HEK293 (cell line): ENCODE data around the gene LDB2.

Experiments used
- CTCF ChIA-PET: fragments of 350-600 bp; formaldehyde crosslinking; extraction: SDS; loops from one replicate; lab custom pipeline; 2021; ENCODE audit warnings: antibody characterized with exemption; lab: Yijun Ruan, JAX
- POLR2A ChIA-PET: fragments of 300-600 bp; formaldehyde crosslinking; extraction: SDS; loops from one replicate; lab custom pipeline; 2020; ENCODE audit warnings: antibody characterized with exemption, inconsistent platforms; lab: Yijun Ruan, JAX
- H3K27ac ChIP-seq: fragments of 200-500 bp; sonication (Bioruptor generic); 2 replicates; pipeline ENCODE4 v1.5.1; 2014; ENCODE audit warnings: low read depth, low read length, control low read depth, inconsistent platforms; ENCODE audit errors: extremely low read depth
- H3K36me3 ChIP-seq, 2 experiments: fragments of 200-500 bp in 1 of 2; sonication (Bioruptor generic) in 1 of 2; 1 replicate in 1 of 2; 2 replicates in 1 of 2; pipeline ENCODE4 v1.5.1; 2014 to 2017; ENCODE audit warnings: inconsistent platforms in 2 of 2, low read length in 2 of 2; ENCODE audit not compliant: control insufficient read depth in 2 of 2, insufficient read depth in 1 of 2
- H3K4me1 ChIP-seq: fragments of 200-500 bp; sonication (Bioruptor generic); 2 replicates; pipeline ENCODE4 v1.5.1; 2014; ENCODE audit warnings: mild to moderate bottlenecking, low read length, inconsistent platforms; ENCODE audit not compliant: control insufficient read depth, insufficient read depth
- H3K4me3 ChIP-seq: 2 replicates; pipeline ENCODE4 v1.5.1; 2011; ENCODE audit warnings: low read depth, mild to moderate bottlenecking, control low read depth, low read length, moderate library complexity
- H3K9me3 ChIP-seq: fragments of 200-500 bp; sonication (Bioruptor generic); 2 replicates; pipeline ENCODE4 v1.5.1; 2014; ENCODE audit warnings: low read depth, low read length, inconsistent platforms; ENCODE audit not compliant: control insufficient read depth, insufficient read depth
- FEZF1 ChIP-seq: fragments of 450-650 bp; formaldehyde crosslinking; IDR thresholded peaks from 2 replicates; pipeline ENCODE4 v1.5.1; 2016; ENCODE audit warnings: missing biosample characterization, missing genetic modification characterization
- GLIS1 ChIP-seq: fragments of 450-650 bp; formaldehyde crosslinking; IDR thresholded peaks from 2 replicates; pipeline ENCODE4 v1.5.1; 2016; ENCODE audit warnings: missing biosample characterization, missing genetic modification characterization
- GLIS2 ChIP-seq: fragments of 450-650 bp; formaldehyde crosslinking; IDR thresholded peaks from 2 replicates; pipeline ENCODE4 v1.5.1; 2016; ENCODE audit warnings: missing biosample characterization, missing genetic modification characterization
- HOXD13 ChIP-seq: sonication (generic); formaldehyde crosslinking; IDR thresholded peaks from 2 replicates; pipeline ENCODE4 v1.8.0; 2022; ENCODE audit warnings: missing genetic modification reagents, borderline replicate concordance
- KLF7 ChIP-seq: fragments of 450-650 bp; formaldehyde crosslinking; IDR thresholded peaks from 2 replicates; pipeline ENCODE4 v1.5.1; 2016; ENCODE audit warnings: missing biosample characterization, missing genetic modification characterization, borderline replicate concordance
- PRDM1 ChIP-seq: fragments of 450-650 bp; formaldehyde crosslinking; IDR thresholded peaks from 2 replicates; pipeline ENCODE4; 2016; ENCODE audit warnings: missing biosample characterization, missing genetic modification characterization
- RBAK ChIP-seq: fragments of 450-650 bp; formaldehyde crosslinking; IDR thresholded peaks from 2 replicates; pipeline ENCODE4 v1.5.1; 2016; ENCODE audit warnings: missing biosample characterization, missing genetic modification characterization
- ZEB2 ChIP-seq: fragments of 450-650 bp; formaldehyde crosslinking; IDR thresholded peaks from 2 replicates; pipeline ENCODE4 v1.5.1; 2016; ENCODE audit warnings: missing biosample characterization, missing genetic modification characterization
- ZFP41 ChIP-seq: fragments of 450-650 bp; formaldehyde crosslinking; IDR thresholded peaks from 2 replicates; pipeline ENCODE4 v1.5.1; 2016; ENCODE audit warnings: missing biosample characterization, missing genetic modification characterization, borderline replicate concordance
- ZNF157 ChIP-seq: fragments of 450-650 bp; formaldehyde crosslinking; IDR thresholded peaks from 2 replicates; pipeline ENCODE4 v1.5.1; 2016; ENCODE audit warnings: missing biosample characterization, missing genetic modification characterization
- ZNF292 ChIP-seq: fragments of 450-650 bp; formaldehyde crosslinking; IDR thresholded peaks from 2 replicates; pipeline ENCODE4 v1.5.1; 2016; ENCODE audit warnings: low read depth, missing biosample characterization, missing genetic modification characterization, borderline replicate concordance
- ZNF354C ChIP-seq: fragments of 450-650 bp; formaldehyde crosslinking; IDR thresholded peaks from 2 replicates; pipeline ENCODE4 v1.5.1; 2016; ENCODE audit warnings: missing biosample characterization, missing genetic modification characterization, low read depth, borderline replicate concordance
- ZNF366 ChIP-seq: fragments of 450-650 bp; formaldehyde crosslinking; conservative IDR thresholded peaks from 2 replicates; pipeline ENCODE4 v1.5.1; 2016; ENCODE audit warnings: missing biosample characterization, missing genetic modification characterization
- ZNF433 ChIP-seq: fragments of 450-650 bp; formaldehyde crosslinking; IDR thresholded peaks from 2 replicates; pipeline ENCODE4 v1.5.1; 2016; ENCODE audit warnings: missing biosample characterization, missing genetic modification characterization, low read depth
- ZNF473 ChIP-seq: fragments of 450-650 bp; formaldehyde crosslinking; IDR thresholded peaks from 2 replicates; pipeline ENCODE4 v1.5.1; 2017; ENCODE audit warnings: missing biosample characterization, missing genetic modification characterization
- ZNF548 ChIP-seq: fragments of 450-650 bp; formaldehyde crosslinking; IDR thresholded peaks from 2 replicates; pipeline ENCODE4 v1.5.1; 2016; ENCODE audit warnings: missing biosample characterization, missing genetic modification characterization
- ZNF558 ChIP-seq: fragments of 450-650 bp; formaldehyde crosslinking; IDR thresholded peaks from 2 replicates; pipeline ENCODE4 v1.5.1; 2016; ENCODE audit warnings: missing biosample characterization, missing genetic modification characterization
- ZNF791 ChIP-seq: fragments of 450-650 bp; formaldehyde crosslinking; IDR thresholded peaks from 2 replicates; pipeline ENCODE4 v1.5.1; 2016; ENCODE audit warnings: missing biosample characterization, missing genetic modification characterization
- ZNF792 ChIP-seq: fragments of 450-650 bp; formaldehyde crosslinking; IDR thresholded peaks from 2 replicates; pipeline ENCODE4 v1.5.1; 2016; ENCODE audit warnings: missing biosample characterization, missing genetic modification characterization
- ZNF837 ChIP-seq: fragments of 450-650 bp; formaldehyde crosslinking; IDR thresholded peaks from 2 replicates; pipeline ENCODE4 v1.5.1; 2016; ENCODE audit warnings: missing biosample characterization, missing genetic modification characterization
- TF ChIP-seq, protein P1 (sequence below): fragments of 450-650 bp; formaldehyde crosslinking; IDR thresholded peaks from 2 replicates; pipeline ENCODE4 v1.5.1; 2017; ENCODE audit warnings: missing biosample characterization, mild to moderate bottlenecking, missing genetic modification characterization, moderate library complexity
- TF ChIP-seq, protein P2 (sequence below): fragments of 450-650 bp; formaldehyde crosslinking; conservative IDR thresholded peaks from 2 replicates; pipeline ENCODE4 v1.5.1; 2016; ENCODE audit warnings: low read depth, missing biosample characterization, missing genetic modification characterization
- TF ChIP-seq, protein P3 (sequence below): fragments of 450-650 bp; formaldehyde crosslinking; IDR thresholded peaks from 2 replicates; pipeline ENCODE4 v1.5.0; 2017; ENCODE audit warnings: missing biosample characterization, missing genetic modification characterization, borderline replicate concordance
- TF ChIP-seq, protein P4 (sequence below): fragments of 450-650 bp; formaldehyde crosslinking; IDR thresholded peaks from 2 replicates; pipeline ENCODE4 v1.5.1; 2016; ENCODE audit warnings: missing biosample characterization, missing genetic modification characterization
- TF ChIP-seq, protein P5 (sequence below): fragments of 450-650 bp; formaldehyde crosslinking; IDR thresholded peaks from 2 replicates; pipeline ENCODE4 v1.5.1; 2017; ENCODE audit warnings: missing biosample characterization, missing genetic modification characterization
- TF ChIP-seq, protein P6 (sequence below): fragments of 450-650 bp; formaldehyde crosslinking; IDR thresholded peaks from 2 replicates; pipeline ENCODE4 v1.5.1; 2016; ENCODE audit warnings: missing biosample characterization, missing genetic modification characterization

LDB2 gene

DNA sequence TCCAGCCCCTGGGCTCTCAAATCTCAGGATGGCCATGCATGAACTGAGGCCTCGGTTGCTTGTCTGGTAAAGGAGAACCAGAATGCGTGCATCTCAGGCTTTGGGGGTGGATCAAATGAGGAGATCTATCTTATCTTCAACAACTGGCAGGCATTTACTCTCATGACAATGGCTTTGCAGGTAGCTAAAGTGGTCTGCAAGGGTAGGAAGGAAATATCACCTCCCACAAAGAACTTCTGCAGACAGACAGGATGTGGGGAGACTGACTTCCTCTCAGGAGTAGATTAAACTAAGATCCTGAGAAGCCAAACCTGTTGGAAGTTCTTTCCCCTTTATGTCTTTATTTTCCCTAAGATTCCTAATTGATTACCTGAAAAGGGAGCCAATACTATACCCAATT, 7.8 kb downstream of the LDB2 start:
- POLR2A ChIA-PET = no interaction called here
- no peak for TF ChIP-seq ZNF366
- TF ChIP-seq KLF7 (tag by site-specific recombination) = no peak
- no peak for TF ChIP-seq ZNF157
- TF ChIP-seq ZFP41 (tag by site-specific recombination) = no peak
- TF ChIP-seq FEZF1 = no peak
- TF ChIP-seq ZNF548 = no peak
- no peak for TF ChIP-seq ZNF558 (tag by site-specific recombination)
- TF ChIP-seq ZNF473 (tag by site-specific recombination) = no peak
- TF ChIP-seq ZNF354C (tag by site-specific recombination) = no peak
- Histone ChIP-seq H3K4me1 (no peaks in the 10 kb centered on the region), H3K9me3 (no peaks in the 10 kb centered on the region), H3K36me3 (no peaks in the 10 kb centered on the region), H3K27ac (no peak overlapping the region), H3K4me3 (no peak overlapping the region)
- CTCF ChIA-PET = no interaction called here

DNA sequence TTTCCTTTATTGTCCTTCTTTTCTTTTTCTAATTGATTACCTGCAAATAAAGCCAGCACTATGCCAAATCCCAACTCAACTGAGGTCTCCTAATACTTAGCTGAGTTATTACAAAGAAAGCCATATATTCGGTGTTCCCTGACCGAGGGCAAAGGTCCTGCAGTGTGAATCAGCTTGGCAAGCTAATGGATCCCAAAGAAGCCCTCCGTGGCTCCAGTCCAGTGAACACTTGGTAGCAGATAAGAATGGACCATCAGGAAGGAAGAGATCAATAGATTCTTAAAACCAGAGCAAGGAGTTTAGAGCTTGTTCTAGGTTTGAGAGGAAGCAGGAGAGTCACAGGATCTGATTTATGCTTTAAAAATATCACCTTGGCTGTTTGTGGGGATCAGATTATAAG, 8.5 kb downstream of the LDB2 start:
- Histone ChIP-seq H3K4me1 (no peaks in the 10 kb centered on the region), H3K9me3 (no peaks in the 10 kb centered on the region), H3K36me3 (no peaks in the 10 kb centered on the region), H3K27ac (no peak overlapping the region), H3K4me3 (no peak overlapping the region)
- ChIA-PET CTCF (no interaction called here), POLR2A (no interaction called here)
- TF ChIP-seq ZNF837 (tag by site-specific recombination) = no peak
- no peak for TF ChIP-seq ZNF791 (tag by site-specific recombination)
- TF ChIP-seq, protein P1, sequence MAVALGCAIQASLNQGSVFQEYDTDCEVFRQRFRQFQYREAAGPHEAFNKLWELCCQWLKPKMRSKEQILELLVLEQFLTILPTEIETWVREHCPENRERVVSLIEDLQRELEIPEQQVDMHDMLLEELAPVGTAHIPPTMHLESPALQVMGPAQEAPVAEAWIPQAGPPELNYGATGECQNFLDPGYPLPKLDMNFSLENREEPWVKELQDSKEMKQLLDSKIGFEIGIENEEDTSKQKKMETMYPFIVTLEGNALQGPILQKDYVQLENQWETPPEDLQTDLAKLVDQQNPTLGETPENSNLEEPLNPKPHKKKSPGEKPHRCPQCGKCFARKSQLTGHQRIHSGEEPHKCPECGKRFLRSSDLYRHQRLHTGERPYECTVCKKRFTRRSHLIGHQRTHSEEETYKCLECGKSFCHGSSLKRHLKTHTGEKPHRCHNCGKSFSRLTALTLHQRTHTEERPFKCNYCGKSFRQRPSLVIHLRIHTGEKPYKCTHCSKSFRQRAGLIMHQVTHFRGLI (tag by site-specific recombination) = no peak
- no peak for TF ChIP-seq ZNF157
- TF ChIP-seq, protein P2, sequence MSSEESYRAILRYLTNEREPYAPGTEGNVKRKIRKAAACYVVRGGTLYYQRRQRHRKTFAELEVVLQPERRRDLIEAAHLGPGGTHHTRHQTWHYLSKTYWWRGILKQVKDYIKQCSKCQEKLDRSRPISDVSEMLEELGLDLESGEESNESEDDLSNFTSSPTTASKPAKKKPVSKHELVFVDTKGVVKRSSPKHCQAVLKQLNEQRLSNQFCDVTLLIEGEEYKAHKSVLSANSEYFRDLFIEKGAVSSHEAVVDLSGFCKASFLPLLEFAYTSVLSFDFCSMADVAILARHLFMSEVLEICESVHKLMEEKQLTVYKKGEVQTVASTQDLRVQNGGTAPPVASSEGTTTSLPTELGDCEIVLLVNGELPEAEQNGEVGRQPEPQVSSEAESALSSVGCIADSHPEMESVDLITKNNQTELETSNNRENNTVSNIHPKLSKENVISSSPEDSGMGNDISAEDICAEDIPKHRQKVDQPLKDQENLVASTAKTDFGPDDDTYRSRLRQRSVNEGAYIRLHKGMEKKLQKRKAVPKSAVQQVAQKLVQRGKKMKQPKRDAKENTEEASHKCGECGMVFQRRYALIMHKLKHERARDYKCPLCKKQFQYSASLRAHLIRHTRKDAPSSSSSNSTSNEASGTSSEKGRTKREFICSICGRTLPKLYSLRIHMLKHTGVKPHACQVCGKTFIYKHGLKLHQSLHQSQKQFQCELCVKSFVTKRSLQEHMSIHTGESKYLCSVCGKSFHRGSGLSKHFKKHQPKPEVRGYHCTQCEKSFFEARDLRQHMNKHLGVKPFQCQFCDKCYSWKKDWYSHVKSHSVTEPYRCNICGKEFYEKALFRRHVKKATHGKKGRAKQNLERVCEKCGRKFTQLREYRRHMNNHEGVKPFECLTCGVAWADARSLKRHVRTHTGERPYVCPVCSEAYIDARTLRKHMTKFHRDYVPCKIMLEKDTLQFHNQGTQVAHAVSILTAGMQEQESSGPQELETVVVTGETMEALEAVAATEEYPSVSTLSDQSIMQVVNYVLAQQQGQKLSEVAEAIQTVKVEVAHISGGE (tag by site-specific recombination) = no peak
- TF ChIP-seq RBAK (tag by site-specific recombination) = no peak
- no peak for TF ChIP-seq GLIS2 (tag by site-specific recombination)
- TF ChIP-seq, protein P3, sequence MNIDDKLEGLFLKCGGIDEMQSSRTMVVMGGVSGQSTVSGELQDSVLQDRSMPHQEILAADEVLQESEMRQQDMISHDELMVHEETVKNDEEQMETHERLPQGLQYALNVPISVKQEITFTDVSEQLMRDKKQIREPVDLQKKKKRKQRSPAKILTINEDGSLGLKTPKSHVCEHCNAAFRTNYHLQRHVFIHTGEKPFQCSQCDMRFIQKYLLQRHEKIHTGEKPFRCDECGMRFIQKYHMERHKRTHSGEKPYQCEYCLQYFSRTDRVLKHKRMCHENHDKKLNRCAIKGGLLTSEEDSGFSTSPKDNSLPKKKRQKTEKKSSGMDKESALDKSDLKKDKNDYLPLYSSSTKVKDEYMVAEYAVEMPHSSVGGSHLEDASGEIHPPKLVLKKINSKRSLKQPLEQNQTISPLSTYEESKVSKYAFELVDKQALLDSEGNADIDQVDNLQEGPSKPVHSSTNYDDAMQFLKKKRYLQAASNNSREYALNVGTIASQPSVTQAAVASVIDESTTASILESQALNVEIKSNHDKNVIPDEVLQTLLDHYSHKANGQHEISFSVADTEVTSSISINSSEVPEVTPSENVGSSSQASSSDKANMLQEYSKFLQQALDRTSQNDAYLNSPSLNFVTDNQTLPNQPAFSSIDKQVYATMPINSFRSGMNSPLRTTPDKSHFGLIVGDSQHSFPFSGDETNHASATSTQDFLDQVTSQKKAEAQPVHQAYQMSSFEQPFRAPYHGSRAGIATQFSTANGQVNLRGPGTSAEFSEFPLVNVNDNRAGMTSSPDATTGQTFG (tag by site-specific recombination) = no peak
- no peak for TF ChIP-seq PRDM1 (tag by site-specific recombination)
- no peak for TF ChIP-seq ZNF433 (tag by site-specific recombination)
- TF ChIP-seq, protein P4, sequence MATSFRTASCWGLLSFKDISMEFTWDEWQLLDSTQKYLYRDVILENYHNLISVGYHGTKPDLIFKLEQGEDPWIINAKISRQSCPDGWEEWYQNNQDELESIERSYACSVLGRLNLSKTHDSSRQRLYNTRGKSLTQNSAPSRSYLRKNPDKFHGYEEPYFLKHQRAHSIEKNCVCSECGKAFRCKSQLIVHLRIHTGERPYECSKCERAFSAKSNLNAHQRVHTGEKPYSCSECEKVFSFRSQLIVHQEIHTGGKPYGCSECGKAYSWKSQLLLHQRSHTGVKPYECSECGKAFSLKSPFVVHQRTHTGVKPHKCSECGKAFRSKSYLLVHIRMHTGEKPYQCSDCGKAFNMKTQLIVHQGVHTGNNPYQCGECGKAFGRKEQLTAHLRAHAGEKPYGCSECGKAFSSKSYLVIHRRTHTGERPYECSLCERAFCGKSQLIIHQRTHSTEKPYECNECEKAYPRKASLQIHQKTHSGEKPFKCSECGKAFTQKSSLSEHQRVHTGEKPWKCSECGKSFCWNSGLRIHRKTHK = no peak
- TF ChIP-seq ZEB2 (tag by site-specific recombination) = no peak
- no peak for TF ChIP-seq ZNF792
- TF ChIP-seq, protein P5, sequence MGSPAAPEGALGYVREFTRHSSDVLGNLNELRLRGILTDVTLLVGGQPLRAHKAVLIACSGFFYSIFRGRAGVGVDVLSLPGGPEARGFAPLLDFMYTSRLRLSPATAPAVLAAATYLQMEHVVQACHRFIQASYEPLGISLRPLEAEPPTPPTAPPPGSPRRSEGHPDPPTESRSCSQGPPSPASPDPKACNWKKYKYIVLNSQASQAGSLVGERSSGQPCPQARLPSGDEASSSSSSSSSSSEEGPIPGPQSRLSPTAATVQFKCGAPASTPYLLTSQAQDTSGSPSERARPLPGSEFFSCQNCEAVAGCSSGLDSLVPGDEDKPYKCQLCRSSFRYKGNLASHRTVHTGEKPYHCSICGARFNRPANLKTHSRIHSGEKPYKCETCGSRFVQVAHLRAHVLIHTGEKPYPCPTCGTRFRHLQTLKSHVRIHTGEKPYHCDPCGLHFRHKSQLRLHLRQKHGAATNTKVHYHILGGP (tag by site-specific recombination) = no peak
- no peak for TF ChIP-seq GLIS1 (tag by site-specific recombination)
- TF ChIP-seq, protein P6, sequence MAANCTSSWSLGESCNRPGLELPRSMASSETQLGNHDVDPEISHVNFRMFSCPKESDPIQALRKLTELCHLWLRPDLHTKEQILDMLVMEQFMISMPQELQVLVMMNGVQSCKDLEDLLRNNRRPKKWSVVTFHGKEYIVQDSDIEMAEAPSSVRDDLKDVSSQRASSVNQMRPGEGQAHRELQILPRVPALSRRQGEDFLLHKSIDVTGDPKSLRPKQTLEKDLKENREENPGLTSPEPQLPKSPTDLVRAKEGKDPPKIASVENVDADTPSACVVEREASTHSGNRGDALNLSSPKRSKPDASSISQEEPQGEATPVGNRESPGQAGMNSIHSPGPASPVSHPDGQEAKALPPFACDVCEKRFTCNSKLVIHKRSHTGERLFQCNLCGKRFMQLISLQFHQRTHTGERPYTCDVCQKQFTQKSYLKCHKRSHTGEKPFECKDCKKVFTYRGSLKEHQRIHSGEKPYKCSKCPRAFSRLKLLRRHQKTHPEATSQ (tag by site-specific recombination) = no peak
- TF ChIP-seq HOXD13 (CRISPR knock-in tag) = no peak
- TF ChIP-seq ZNF292 (tag by site-specific recombination) = no peak
